NCI-H2196 (cell line): ENCODE data around the gene TIMP1.

ENCODE experiments used
- DNase-seq: peaks from one replicate; lab custom pipeline; 2025; ENCODE audit not compliant: unreplicated experiment; lab: John Stamatoyannopoulos, UW

TIMP1 gene

GRCh38 chrX:47581731-47582647, at the start of gene TIMP1:
TSS of gene TIMP1 (plus strand) at chrX:47582436. CDS start at chrX:47583416, 980 bp downstream.
- DNase-seq = peak; percentile 66

GRCh38 chrX:47539860-47540259, 42.4 kb upstream of the TIMP1 start:
- peak; percentile 5 for DNase-seq

- DNase-seq = peak; percentile 82
Observed at GRCh38 chrX:47540754-47541538, 41.3 kb upstream of the TIMP1 start.

GRCh38 chrX:47543496-47543895, 38.7 kb upstream of the TIMP1 start:
- no peak for DNase-seq

GRCh38 chrX:47556045-47556623, 26.1 kb upstream of the TIMP1 start:
- peak; percentile 73 for DNase-seq

- DNase-seq = no peak
Observed at GRCh38 chrX:47558436-47558835, 23.8 kb upstream of the TIMP1 start.

GRCh38 chrX:47560179-47560933, 21.9 kb upstream of the TIMP1 start:
- no peak for DNase-seq

- peak; percentile 92 for DNase-seq
Observed at GRCh38 chrX:47560934-47561658, 21.1 kb upstream of the TIMP1 start, which contains the start of gene ARAF. TSS of gene ARAF (plus strand) at chrX:47561205. CDS start at chrX:47562968, 1,763 bp downstream.

- no peak for DNase-seq
Observed at GRCh38 chrX:47561659-47562151, 20.5 kb upstream of the TIMP1 start.

- peak; percentile 4 for DNase-seq
Observed at GRCh38 chrX:47562615-47563243, 19.5 kb upstream of the TIMP1 start.

- no peak for DNase-seq
Observed at GRCh38 chrX:47563801-47564315, 18.4 kb upstream of the TIMP1 start.

GRCh38 chrX:47564438-47565085, 17.7 kb upstream of the TIMP1 start:
- no peak for DNase-seq

- DNase-seq = no peak
Observed at GRCh38 chrX:47566841-47567240, 15.4 kb upstream of the TIMP1 start.

GRCh38 chrX:47568656-47569295, 13.5 kb upstream of the TIMP1 start:
- DNase-seq = peak; percentile 1

GRCh38 chrX:47570794-47571193, 11.4 kb upstream of the TIMP1 start:
- no peak for DNase-seq

GRCh38 chrX:47571215-47571614, 11.0 kb upstream of the TIMP1 start:
- DNase-seq = no peak

GRCh38 chrX:47571896-47572295, 10.3 kb upstream of the TIMP1 start:
- DNase-seq = no peak

- DNase-seq = no peak
Observed at GRCh38 chrX:47572773-47573340, 9.4 kb upstream of the TIMP1 start.
